NB4 (cell line): Measurements from ENCODE around the gene RAB15.

Experiments used
- DNase-seq: peaks from one replicate; pipeline ENCODE4 v3.0.0; 2010; ENCODE audit warnings: low read depth
- H3K4me3 ChIP-seq: one replicate; pipeline ENCODE4 v1.5.1; 2011; ENCODE audit warnings: mild to moderate bottlenecking, low read depth, low read length, moderate library complexity
- MYC ChIP-seq: IDR thresholded peaks from 2 replicates; pipeline ENCODE4 v1.6.1; 2011; ENCODE audit warnings: low read depth, low read length
- POLR2A ChIP-seq: IDR thresholded peaks from 2 replicates; pipeline ENCODE4 v1.6.1; 2011; ENCODE audit warnings: mild to moderate bottlenecking; ENCODE audit not compliant: insufficient read length; ENCODE audit errors: extremely low read depth
- TF ChIP-seq, protein P1 (sequence below): IDR thresholded peaks from one replicate; pipeline ENCODE4 v1.5.1; 2012; ENCODE audit warnings: low read depth, low read length
- TF ChIP-seq, protein P2 (sequence below): IDR thresholded peaks from 2 replicates; pipeline ENCODE4 v1.6.1; 2011; ENCODE audit warnings: low read depth, low read length

RAB15 gene

DNA sequence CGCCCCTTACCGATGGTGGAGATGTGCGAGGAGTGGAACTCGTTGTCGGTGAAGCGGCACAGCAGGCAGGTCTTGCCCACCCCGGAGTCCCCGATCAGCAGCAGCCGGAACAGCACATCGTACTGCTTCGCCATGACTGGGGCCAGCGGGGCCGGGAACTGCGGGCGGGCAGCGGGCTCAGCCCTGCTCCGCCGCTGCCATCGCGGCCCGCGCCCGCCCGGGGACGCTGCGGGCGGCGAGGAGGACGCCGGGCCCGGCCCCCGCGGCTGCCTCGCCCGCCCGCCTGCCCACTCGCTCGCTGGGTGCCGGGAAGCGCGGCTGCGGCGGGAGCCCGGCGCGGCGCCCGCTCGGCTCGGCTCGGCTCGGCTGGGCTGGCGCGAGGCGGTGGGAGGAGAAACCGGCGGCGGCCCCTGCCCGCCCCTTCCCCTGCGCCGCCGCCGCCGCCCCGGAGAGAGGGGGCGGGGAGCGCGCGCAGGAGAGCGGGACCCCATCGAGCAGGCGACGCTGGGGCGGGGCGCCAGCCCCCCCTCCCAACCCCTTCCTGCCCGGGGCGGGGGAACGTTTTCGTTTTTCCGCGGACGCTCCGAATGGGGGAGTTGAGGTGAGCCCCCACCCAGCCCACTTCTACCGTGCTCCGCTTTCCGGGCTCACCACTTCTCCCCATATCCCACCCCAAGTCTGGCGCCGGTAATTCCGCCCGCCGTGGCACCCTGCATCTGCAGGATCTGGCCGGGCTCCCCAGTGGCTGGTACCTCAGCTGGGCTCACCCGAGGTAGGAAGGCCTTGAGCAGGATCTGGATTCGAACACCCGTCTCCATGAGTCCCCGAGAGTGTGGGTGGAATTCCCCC lies at the start of gene RAB15:
Gene RAB15, minus strand, starts transcription at position 394 of the 849 bp plus-strand sequence. Its CDS starts 260 bp downstream, at position 134.
- peak; percentile 56 for DNase-seq
- TF ChIP-seq, protein P1, sequence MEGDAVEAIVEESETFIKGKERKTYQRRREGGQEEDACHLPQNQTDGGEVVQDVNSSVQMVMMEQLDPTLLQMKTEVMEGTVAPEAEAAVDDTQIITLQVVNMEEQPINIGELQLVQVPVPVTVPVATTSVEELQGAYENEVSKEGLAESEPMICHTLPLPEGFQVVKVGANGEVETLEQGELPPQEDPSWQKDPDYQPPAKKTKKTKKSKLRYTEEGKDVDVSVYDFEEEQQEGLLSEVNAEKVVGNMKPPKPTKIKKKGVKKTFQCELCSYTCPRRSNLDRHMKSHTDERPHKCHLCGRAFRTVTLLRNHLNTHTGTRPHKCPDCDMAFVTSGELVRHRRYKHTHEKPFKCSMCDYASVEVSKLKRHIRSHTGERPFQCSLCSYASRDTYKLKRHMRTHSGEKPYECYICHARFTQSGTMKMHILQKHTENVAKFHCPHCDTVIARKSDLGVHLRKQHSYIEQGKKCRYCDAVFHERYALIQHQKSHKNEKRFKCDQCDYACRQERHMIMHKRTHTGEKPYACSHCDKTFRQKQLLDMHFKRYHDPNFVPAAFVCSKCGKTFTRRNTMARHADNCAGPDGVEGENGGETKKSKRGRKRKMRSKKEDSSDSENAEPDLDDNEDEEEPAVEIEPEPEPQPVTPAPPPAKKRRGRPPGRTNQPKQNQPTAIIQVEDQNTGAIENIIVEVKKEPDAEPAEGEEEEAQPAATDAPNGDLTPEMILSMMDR, result no peak
- no peak for TF ChIP-seq POLR2A
- TF ChIP-seq, protein P2, sequence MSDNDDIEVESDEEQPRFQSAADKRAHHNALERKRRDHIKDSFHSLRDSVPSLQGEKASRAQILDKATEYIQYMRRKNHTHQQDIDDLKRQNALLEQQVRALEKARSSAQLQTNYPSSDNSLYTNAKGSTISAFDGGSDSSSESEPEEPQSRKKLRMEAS, result no peak
- H3K4me3 ChIP-seq, result peak within 1 kb of the TSS; percentile 40

DNA sequence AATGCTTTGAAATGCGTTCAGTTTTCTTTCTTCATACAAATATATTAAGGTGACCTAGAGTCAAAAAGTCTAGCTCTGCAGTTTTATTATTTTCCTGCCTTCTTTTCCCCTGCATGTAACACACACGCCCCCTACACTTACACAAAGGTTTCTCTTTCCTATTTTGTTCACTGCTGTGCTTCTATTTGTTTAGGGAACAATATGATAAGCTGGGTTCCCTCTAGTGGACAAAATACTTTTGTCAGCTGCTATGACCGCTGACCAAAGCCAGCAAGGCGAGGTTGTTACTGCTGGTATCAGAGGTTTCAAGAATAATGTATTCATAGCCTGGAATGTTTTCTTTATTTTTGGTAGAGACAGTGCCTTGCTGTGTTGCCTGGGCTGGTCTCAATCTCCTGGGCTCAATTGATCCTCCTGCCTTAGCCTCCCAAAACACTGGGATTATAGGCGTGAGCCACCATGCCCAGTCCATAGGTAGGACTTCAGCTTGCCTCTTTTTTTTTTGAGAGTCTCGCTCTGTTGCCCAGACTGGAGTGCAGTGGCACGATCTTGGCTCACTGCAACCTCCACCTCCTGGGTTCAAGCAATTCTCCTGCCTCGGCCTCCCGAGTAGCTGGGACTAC lies 47.9 kb upstream of the RAB15 start:
- peak; percentile 79 for DNase-seq
- no peak overlapping the region for H3K4me3 ChIP-seq
- TF ChIP-seq MYC, result no peak
- TF ChIP-seq, protein P1, result peak; percentile 48
- TF ChIP-seq POLR2A, result no peak

DNA sequence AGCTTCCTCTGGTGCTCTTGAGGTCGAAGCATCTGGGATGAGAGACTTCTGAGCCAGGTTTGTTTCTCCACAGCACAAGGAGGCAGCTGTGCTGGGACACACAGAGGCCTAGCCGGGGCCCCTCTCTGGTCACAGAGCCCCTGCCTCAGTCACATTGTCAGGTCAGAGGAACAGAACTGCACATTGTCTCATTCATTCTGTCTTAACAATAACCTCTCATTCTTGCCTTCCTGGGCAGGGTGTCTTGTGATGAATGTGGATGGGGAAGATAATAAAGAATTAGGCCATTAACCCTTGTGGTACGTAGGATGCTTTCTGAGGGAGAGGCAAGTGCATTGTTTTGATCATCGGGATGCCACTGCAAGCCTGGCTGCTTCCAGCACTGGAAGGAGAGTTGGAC lies 44.3 kb upstream of the RAB15 start:
- DNase-seq, result no peak
- TF ChIP-seq MYC (no peak), POLR2A (no peak)
- TF ChIP-seq, protein P1, result no peak
- TF ChIP-seq, protein P2, result no peak
- no peak overlapping the region for H3K4me3 ChIP-seq

DNA sequence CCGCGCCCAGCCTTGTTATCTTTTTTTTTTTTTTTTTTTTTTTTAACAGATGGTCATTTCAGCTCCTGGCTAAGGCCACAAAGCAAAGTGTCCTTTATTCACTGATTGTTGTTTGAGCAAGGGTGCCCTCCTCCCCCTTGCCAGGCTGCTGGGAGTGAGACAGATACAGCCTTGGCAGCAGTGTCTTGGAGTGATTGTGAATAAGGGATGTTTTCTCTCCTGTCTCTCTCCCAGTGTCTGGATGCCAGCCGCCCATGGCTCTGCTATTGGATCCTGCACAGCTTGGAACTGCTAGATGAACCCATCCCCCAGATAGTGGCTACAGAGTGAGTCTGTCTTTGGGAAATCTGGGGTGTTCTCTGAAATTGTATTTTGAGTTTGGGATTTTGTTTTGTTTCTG lies 43.3 kb upstream of the RAB15 start:
- no peak for DNase-seq
- no peak overlapping the region for H3K4me3 ChIP-seq
- TF ChIP-seq, protein P2, result no peak
- TF ChIP-seq POLR2A (no peak), MYC (no peak)
- TF ChIP-seq, protein P1, result no peak

DNA sequence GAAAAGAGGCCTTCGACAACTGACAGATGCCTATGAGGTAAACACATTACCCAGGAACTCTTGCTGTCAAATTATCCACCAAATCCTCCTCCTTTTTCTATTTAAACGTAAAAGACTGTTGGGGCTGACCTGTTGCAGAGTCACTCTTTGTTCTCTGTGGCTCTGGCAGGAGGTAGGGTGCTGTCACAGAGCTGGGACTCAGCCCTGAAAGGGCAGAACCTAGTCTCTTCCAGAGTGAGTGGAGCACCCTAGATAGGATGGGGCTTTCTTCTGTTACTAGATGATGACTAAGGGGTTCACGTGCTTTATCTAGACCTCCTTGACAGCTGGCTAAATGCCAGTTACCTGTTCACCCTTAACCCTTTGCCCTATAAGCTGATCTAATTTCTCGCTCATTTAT lies 40.2 kb upstream of the RAB15 start:
- no peak overlapping the region for H3K4me3 ChIP-seq
- DNase-seq, result no peak
- TF ChIP-seq, protein P2, result no peak
- TF ChIP-seq, protein P1, result no peak
- TF ChIP-seq MYC (no peak), POLR2A (no peak)
